ENCODE data around the gene NPEPL1. TPM values are rescaled to one million over a fixed set of nuclear protein-coding genes. Genes with fewer than 3 reads are reported as not detected.

The NPEPL1 gene
- total RNA-seq, 1 experiment from 2014 or later, result 31.1 TPM

DNA sequence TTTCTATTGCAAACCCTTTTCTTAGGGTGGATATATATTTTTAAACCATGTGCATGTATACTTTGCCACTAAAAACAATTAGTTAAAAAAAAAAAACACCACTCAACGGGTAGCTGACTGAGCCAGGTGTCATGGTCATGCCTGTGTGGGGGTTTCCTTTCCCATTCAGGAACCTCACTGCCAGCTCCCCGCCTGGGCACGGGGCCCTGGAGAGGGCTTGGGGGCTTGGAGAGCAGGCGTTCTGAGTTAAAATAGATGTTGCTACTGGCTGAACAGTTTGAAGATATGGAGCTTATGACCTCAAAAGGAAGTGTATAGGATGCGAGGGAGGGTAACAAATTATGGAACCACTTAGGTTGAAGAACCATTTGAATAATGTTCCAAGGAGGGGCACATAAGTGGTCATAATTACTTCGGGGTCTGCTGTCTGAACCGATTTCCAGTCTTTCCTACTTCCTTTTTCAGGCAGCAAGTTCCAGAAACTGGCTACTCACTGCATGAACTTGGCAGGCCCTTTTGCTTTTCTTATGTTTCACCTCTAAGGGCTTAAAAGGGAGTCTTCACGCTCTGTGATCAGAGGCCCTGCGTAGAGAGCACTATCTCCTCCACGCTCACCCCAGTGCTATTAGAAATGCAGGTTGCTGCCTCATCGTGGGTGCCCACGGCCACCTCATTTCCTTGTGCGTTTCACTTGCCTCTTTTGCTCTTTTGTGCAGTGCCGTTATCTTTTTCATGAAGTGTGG, 31.6 kb upstream of the NPEPL1 start:
- no peaks in the 10 kb centered on the region for H3K9me3 Mint-ChIP-seq

More for the DNA sequence above, 31.6 kb upstream of the NPEPL1 start:
- no peak overlapping the region for H3K23ac ChIP-seq (ENCODE audit: insufficient read length, low read depth, low read length)
- Mint-ChIP-seq H3K27me3 (ENCODE audit: low read depth) (no peaks in the 10 kb centered on the region), H3K4me1 (peaks cover 74 to 85% of the 10 kb centered on the region in 2 experiments), H3K27ac (peak overlapping the region; percentile 15 to 92 (median 76); a peak in 5 of 7 replicates), H3K4me3 (no peak overlapping the region; a peak in 1 of 5 replicates), H3K36me3 (ENCODE audit: insufficient read depth in 1 of 3, low read depth in 3 of 3) (peaks cover 1 to 36% (median 27%) of the 10 kb centered on the region in 3 experiments; a peak in 5 of 7 replicates)
- H3K4me2 ChIP-seq (ENCODE audit: insufficient read depth, insufficient read length, low read length), result no peak overlapping the region
- no peak overlapping the region for H2BK5ac ChIP-seq (ENCODE audit: insufficient read length, low read length)
- no peak for DNase-seq
- no CpG with 5 or more reads among the region's 14 CpGs for WGBS (ENCODE audit: extremely low coverage, insufficient read length, low lambda C conversion rate)
- H2AFZ ChIP-seq (ENCODE audit: low read length), result no peak overlapping the region
- H4K5ac ChIP-seq (ENCODE audit: insufficient read length, low read depth, low read length), result no peak overlapping the region
- no peak overlapping the region for H2BK120ac ChIP-seq (ENCODE audit: low read depth, low read length, poor library complexity, severe bottlenecking)
- no peak overlapping the region; the same call in 1 of the 2 replicates for H3K14ac ChIP-seq (ENCODE audit: insufficient read depth, low read length)
- peaks cover 8% of the 10 kb centered on the region; the same call in 1 of the 2 replicates for H3K4me1 ChIP-seq (ENCODE audit: insufficient read depth, low read length)
- H3K4ac ChIP-seq (ENCODE audit: low read depth, low read length), result no peak overlapping the region
- H3K27me3 ChIP-seq (ENCODE audit: insufficient read depth, low read length), result no peaks in the 10 kb centered on the region
- no peak overlapping the region for H4K8ac ChIP-seq (replicated peaks; ENCODE audit: insufficient read length, low read depth, low read length)
- TF ChIP-seq, protein P1, sequence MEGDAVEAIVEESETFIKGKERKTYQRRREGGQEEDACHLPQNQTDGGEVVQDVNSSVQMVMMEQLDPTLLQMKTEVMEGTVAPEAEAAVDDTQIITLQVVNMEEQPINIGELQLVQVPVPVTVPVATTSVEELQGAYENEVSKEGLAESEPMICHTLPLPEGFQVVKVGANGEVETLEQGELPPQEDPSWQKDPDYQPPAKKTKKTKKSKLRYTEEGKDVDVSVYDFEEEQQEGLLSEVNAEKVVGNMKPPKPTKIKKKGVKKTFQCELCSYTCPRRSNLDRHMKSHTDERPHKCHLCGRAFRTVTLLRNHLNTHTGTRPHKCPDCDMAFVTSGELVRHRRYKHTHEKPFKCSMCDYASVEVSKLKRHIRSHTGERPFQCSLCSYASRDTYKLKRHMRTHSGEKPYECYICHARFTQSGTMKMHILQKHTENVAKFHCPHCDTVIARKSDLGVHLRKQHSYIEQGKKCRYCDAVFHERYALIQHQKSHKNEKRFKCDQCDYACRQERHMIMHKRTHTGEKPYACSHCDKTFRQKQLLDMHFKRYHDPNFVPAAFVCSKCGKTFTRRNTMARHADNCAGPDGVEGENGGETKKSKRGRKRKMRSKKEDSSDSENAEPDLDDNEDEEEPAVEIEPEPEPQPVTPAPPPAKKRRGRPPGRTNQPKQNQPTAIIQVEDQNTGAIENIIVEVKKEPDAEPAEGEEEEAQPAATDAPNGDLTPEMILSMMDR (conservative IDR thresholded peaks at IDR 0.05), result no peak
- no peak overlapping the region for H2BK20ac ChIP-seq (ENCODE audit: low read depth, low read length, poor library complexity, severe bottlenecking)
- H2AK5ac ChIP-seq (ENCODE audit: insufficient read length, low read length), result no peak overlapping the region
- H3K56ac ChIP-seq (ENCODE audit: insufficient read length, low read depth, low read length), result no peak overlapping the region
- no peak overlapping the region for H3T11ph ChIP-seq (ENCODE audit: low read length)
- H3K9ac ChIP-seq (ENCODE audit: extremely low read depth, insufficient read length, low read length), result no peak overlapping the region
- H3K79me2 ChIP-seq (ENCODE audit: insufficient read depth, low read length), result peaks cover 41% of the 10 kb centered on the region
- H3K79me1 ChIP-seq (ENCODE audit: insufficient read depth, low read depth, low read length, poor library complexity, severe bottlenecking), result no peaks in the 10 kb centered on the region
- H2BK12ac ChIP-seq (ENCODE audit: insufficient read length, low read depth, low read length), result no peak overlapping the region
- H3K27ac ChIP-seq (ENCODE audit: insufficient read length, low read depth, low read length), result no peak overlapping the region
- no peak overlapping the region for H2BK15ac ChIP-seq (ENCODE audit: low read depth, low read length)
- H4K20me1 ChIP-seq (ENCODE audit: control insufficient read depth, insufficient read depth, insufficient read length), result no peaks in the 10 kb centered on the region
- H3K9me3 ChIP-seq (ENCODE audit: control insufficient read depth, low read depth, low read length), result no peaks in the 10 kb centered on the region
- H4K91ac ChIP-seq (ENCODE audit: insufficient read length, low read depth, low read length), result no peak overlapping the region
- no peaks in the 10 kb centered on the region for H3K23me2 ChIP-seq (ENCODE audit: insufficient read length, low read depth, low read length, poor library complexity, severe bottlenecking)
- no peak overlapping the region for H3K18ac ChIP-seq (ENCODE audit: insufficient read length, low read depth, low read length)

Measured in H9 (cell line).